HepG2 (cell line): ENCODE data around the gene SP6. TPM values are rescaled to one million over a fixed set of nuclear protein-coding genes. Genes with fewer than 3 reads are reported as not detected.
A peak's percentile ranks its signal among the peaks of the same experiment; 100 is the strongest.

Experiments
- CENPT ChIP-seq: sonication (generic); formaldehyde crosslinking; IDR thresholded peaks from 2 replicates; pipeline ENCODE4 v1.8.0; 2022; ENCODE audit warnings: low read depth, mild to moderate bottlenecking, moderate library complexity, missing genetic modification reagents
- HDAC2 ChIP-seq: sonication (generic); formaldehyde crosslinking; IDR thresholded peaks from 2 replicates; pipeline ENCODE4 v1.4.0; 2020; ENCODE audit warnings: missing genetic modification reagents
- KLF13 ChIP-seq: sonication (generic); formaldehyde crosslinking; IDR thresholded peaks from 2 replicates; pipeline ENCODE4 v1.4.0; 2020; ENCODE audit warnings: mild to moderate bottlenecking, missing genetic modification reagents
- MATR3 ChIP-seq: sonication (generic); formaldehyde crosslinking; IDR thresholded peaks from 2 replicates; pipeline ENCODE4 v1.4.0; 2020; ENCODE audit warnings: missing genetic modification reagents
- PRMT3 ChIP-seq: sonication (generic); formaldehyde crosslinking; IDR thresholded peaks from 2 replicates; pipeline ENCODE4 v1.8.1; 2022; ENCODE audit warnings: low read depth, mild to moderate bottlenecking, moderate library complexity, missing genetic modification reagents, borderline replicate concordance
- RCOR2 ChIP-seq: IDR thresholded peaks from 2 replicates; pipeline ENCODE4 v1.6.1; 2016; ENCODE audit warnings: missing biosample characterization, missing genetic modification reagents
- SYNCRIP ChIP-seq: fragments of 200-400 bp; formaldehyde crosslinking; IDR thresholded peaks from 2 replicates; pipeline ENCODE4 v1.6.1; 2018; ENCODE audit warnings: mild to moderate bottlenecking, low read depth, low read length; ENCODE audit not compliant: insufficient read depth
- XRCC5 ChIP-seq: fragments of 200-400 bp; formaldehyde crosslinking; optimal IDR thresholded peaks from 2 replicates; pipeline ENCODE3; 2017; ENCODE audit warnings: mild to moderate bottlenecking, low read length
- ZNF138 ChIP-seq: sonication (generic); formaldehyde crosslinking; IDR thresholded peaks from 2 replicates; pipeline ENCODE4 v1.5.0; 2020; ENCODE audit warnings: mild to moderate bottlenecking, low read depth, missing genetic modification reagents
- ZNF3 ChIP-seq: IDR thresholded peaks from 2 replicates; pipeline ENCODE4 v1.7.0; 2017; ENCODE audit warnings: inconsistent platforms
- ZNF367 ChIP-seq: sonication (generic); formaldehyde crosslinking; IDR thresholded peaks from 2 replicates; pipeline ENCODE4 v1.4.0; 2020; ENCODE audit warnings: missing genetic modification reagents, borderline replicate concordance
- ZNF558 ChIP-seq: sonication (generic); formaldehyde crosslinking; IDR thresholded peaks from 2 replicates; pipeline ENCODE4 v1.9.0; 2022; ENCODE audit warnings: mild to moderate bottlenecking, missing genetic modification reagents, borderline replicate concordance
- ZNF792 ChIP-seq: IDR thresholded peaks from 2 replicates; pipeline ENCODE4 v1.6.1; 2016
- ZNF883 ChIP-seq: sonication (generic); formaldehyde crosslinking; IDR thresholded peaks from 2 replicates; pipeline ENCODE4 v1.5.1; 2020; ENCODE audit warnings: mild to moderate bottlenecking, missing genetic modification reagents; ENCODE audit errors: not compliant biosample characterization
- polyA plus RNA-seq, 8 experiments: library from polyadenylated mRNA; depleted of rRNA in 3 of 8; stranded (reverse) in 7 of 8; unstranded in 1 of 8; fragments of >200 nt; fragmentation: Illumina TruSeq in 4 of 8; extraction: Trizol in 4 of 8; gene quantifications; 2 replicates each; pipeline versions ENCODE4 v1.2.1 to v1.2.3, GENCODE V29; 2011 to 2016; ENCODE audit warnings: low read depth in 4 of 8, missing spikeins in 1 of 8, mixed read lengths in 1 of 8; ENCODE audit not compliant: insufficient read depth in 1 of 8
- total RNA-seq, 5 experiments: library from RNA; depleted of rRNA; stranded (reverse); fragments of >200 nt; fragmentation: Illumina TruSeq; extraction: Trizol; gene quantifications; 2 replicates each; pipeline ENCODE4 v1.2.3, GENCODE V29; 2016; ENCODE audit warnings: low read depth in 1 of 5
- TF ChIP-seq, protein P1 (sequence below): sonication (generic); formaldehyde crosslinking; IDR thresholded peaks from 2 replicates; pipeline ENCODE4 v1.8.1; 2022; ENCODE audit warnings: low read depth, mild to moderate bottlenecking, missing genetic modification reagents
- TF ChIP-seq, protein P2 (sequence below), 2 experiments: sonication (generic) in 1 of 2; formaldehyde crosslinking in 1 of 2; IDR thresholded peaks; 2 replicates each; pipeline versions ENCODE4 v1.5.1 to v1.6.1; 2011 to 2020; ENCODE audit warnings: borderline replicate concordance in 1 of 2, low read depth in 1 of 2, low read length in 1 of 2, mild to moderate bottlenecking in 1 of 2, missing genetic modification reagents in 1 of 2, moderate library complexity in 1 of 2
- TF ChIP-seq, protein P3 (sequence below): sonication (generic); formaldehyde crosslinking; IDR thresholded peaks from 2 replicates; pipeline ENCODE4 v1.4.0; 2020; ENCODE audit warnings: missing genetic modification reagents
- TF ChIP-seq, protein P4 (sequence below): sonication (generic); formaldehyde crosslinking; IDR thresholded peaks from 2 replicates; pipeline ENCODE4 v1.4.0; 2020; ENCODE audit warnings: missing genetic modification reagents
- TF ChIP-seq, protein P5 (sequence below), 2 experiments: fragments of 450-650 bp in 1 of 2; sonication (generic) in 1 of 2; formaldehyde crosslinking; IDR thresholded peaks; 2 replicates each; pipeline versions ENCODE4 v1.5.0 to v1.8.0; 2020 to 2022; ENCODE audit warnings: mild to moderate bottlenecking in 1 of 2, missing genetic modification reagents in 1 of 2

Gene SP6
- total and polyA plus RNA-seq, 2 of the 13 experiments (the other 11 are each of a cell fraction or from before 2014, with no cell fraction given) = 0.07 TPM

DNA sequence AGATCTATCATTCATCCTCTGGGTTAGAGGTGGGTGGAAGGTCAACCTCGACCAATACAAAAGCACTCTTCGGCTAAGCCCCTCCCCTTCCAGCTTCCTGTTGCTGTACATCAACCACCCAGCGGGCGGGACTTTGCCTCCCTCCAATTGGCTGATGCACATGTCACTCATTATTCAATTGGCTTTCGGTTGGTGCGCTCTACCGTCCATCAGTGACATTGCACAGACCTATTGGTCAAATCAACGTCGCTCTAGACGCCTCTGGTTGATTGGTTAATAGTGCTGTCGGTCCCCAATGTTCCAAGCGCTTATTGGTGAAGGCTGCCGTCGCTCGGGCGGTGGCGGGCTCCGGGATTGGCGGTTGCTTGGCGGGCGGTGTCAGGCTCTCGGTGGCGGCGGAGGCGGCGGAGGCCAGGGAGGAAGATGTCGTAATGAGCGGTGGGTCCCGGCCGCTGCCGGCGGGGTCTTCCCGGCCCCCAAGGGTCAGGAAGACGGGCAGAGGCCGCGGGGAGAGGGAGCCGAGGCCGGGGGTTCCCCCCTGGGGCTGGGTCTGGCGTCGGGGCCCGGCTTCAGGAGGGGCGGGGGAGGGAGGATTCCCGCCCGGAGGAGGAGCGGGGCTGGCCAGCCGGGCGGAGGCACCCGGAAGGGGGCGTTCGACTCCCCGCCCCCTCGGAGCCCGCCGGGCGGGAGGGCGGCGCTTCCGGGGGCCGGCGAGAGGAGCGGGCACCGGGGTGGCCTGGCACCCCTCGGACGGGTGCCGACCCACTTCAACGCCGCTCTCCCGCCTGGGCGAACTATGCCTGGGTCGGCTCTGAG is 45.1 kb upstream of the SP6 start, which contains the start of gene SP2 (continued):
- TF ChIP-seq, protein P1, sequence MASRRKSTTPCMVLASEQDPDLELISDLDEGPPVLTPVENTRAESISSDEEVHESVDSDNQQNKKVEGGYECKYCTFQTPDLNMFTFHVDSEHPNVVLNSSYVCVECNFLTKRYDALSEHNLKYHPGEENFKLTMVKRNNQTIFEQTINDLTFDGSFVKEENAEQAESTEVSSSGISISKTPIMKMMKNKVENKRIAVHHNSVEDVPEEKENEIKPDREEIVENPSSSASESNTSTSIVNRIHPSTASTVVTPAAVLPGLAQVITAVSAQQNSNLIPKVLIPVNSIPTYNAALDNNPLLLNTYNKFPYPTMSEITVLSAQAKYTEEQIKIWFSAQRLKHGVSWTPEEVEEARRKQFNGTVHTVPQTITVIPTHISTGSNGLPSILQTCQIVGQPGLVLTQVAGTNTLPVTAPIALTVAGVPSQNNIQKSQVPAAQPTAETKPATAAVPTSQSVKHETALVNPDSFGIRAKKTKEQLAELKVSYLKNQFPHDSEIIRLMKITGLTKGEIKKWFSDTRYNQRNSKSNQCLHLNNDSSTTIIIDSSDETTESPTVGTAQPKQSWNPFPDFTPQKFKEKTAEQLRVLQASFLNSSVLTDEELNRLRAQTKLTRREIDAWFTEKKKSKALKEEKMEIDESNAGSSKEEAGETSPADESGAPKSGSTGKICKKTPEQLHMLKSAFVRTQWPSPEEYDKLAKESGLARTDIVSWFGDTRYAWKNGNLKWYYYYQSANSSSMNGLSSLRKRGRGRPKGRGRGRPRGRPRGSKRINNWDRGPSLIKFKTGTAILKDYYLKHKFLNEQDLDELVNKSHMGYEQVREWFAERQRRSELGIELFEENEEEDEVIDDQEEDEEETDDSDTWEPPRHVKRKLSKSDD (CRISPR knock-in tag) = no peak
- TF ChIP-seq CENPT (peak; percentile 63; the same call in 1 of the 2 replicates), ZNF367 (CRISPR knock-in tag) (no peak), ZNF138 (CRISPR knock-in tag) (peak; percentile 63; the same call in 1 of the 2 replicates), PRMT3 (CRISPR knock-in tag) (no peak), RCOR2 (CRISPR knock-in tag) (no peak), ZNF558 (peak; percentile 21; the same call in 1 of the 2 replicates), XRCC5 (peak; percentile 48), HDAC2 (peak; percentile 5; the same call in 1 of the 2 replicates), KLF13 (CRISPR knock-in tag) (no peak), MATR3 (no peak), ZNF3 (CRISPR knock-in tag) (no peak), SYNCRIP (no peak), ZNF883 (no peak), ZNF792 (CRISPR knock-in tag) (no peak)
- TF ChIP-seq, protein P2, sequence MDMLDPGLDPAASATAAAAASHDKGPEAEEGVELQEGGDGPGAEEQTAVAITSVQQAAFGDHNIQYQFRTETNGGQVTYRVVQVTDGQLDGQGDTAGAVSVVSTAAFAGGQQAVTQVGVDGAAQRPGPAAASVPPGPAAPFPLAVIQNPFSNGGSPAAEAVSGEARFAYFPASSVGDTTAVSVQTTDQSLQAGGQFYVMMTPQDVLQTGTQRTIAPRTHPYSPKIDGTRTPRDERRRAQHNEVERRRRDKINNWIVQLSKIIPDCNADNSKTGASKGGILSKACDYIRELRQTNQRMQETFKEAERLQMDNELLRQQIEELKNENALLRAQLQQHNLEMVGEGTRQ (IDR thresholded peaks at IDR 0.05; ENCODE audit: low read depth, low read length) = no peak
- TF ChIP-seq, protein P2 (CRISPR knock-in tag; IDR thresholded peaks at IDR 0.05; ENCODE audit: borderline replicate concordance) = no peak
- TF ChIP-seq, protein P3, sequence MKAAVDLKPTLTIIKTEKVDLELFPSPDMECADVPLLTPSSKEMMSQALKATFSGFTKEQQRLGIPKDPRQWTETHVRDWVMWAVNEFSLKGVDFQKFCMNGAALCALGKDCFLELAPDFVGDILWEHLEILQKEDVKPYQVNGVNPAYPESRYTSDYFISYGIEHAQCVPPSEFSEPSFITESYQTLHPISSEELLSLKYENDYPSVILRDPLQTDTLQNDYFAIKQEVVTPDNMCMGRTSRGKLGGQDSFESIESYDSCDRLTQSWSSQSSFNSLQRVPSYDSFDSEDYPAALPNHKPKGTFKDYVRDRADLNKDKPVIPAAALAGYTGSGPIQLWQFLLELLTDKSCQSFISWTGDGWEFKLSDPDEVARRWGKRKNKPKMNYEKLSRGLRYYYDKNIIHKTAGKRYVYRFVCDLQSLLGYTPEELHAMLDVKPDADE = 0 out of 2 replicates have a peak, but pooled peaks have one; percentile 70
- TF ChIP-seq, protein P4, sequence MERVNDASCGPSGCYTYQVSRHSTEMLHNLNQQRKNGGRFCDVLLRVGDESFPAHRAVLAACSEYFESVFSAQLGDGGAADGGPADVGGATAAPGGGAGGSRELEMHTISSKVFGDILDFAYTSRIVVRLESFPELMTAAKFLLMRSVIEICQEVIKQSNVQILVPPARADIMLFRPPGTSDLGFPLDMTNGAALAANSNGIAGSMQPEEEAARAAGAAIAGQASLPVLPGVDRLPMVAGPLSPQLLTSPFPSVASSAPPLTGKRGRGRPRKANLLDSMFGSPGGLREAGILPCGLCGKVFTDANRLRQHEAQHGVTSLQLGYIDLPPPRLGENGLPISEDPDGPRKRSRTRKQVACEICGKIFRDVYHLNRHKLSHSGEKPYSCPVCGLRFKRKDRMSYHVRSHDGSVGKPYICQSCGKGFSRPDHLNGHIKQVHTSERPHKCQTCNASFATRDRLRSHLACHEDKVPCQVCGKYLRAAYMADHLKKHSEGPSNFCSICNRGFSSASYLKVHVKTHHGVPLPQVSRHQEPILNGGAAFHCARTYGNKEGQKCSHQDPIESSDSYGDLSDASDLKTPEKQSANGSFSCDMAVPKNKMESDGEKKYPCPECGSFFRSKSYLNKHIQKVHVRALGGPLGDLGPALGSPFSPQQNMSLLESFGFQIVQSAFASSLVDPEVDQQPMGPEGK (CRISPR knock-in tag) = peak; percentile 86
- TF ChIP-seq, protein P5, sequence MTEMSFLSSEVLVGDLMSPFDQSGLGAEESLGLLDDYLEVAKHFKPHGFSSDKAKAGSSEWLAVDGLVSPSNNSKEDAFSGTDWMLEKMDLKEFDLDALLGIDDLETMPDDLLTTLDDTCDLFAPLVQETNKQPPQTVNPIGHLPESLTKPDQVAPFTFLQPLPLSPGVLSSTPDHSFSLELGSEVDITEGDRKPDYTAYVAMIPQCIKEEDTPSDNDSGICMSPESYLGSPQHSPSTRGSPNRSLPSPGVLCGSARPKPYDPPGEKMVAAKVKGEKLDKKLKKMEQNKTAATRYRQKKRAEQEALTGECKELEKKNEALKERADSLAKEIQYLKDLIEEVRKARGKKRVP (CRISPR knock-in tag; IDR thresholded peaks at IDR 0.05) = peak in 1 of 2 experiments; percentile 65; a peak in 1 of 4 replicates
